GM23338 (cell line): Measurements from ENCODE around the gene EDAR. TPM values are rescaled to one million over a fixed set of nuclear protein-coding genes. Genes with fewer than 3 reads are reported as not detected.

Experiments used
- ATAC-seq: fragments of 200-7000 bp; cut with Tn5 transposase; 3 replicates; pipeline ENCODE4 v1.9.1; 2020
- DNase-seq: peaks from one replicate; pipeline ENCODE4 v3.0.0-alpha.2; 2015; ENCODE audit warnings: low spot score
- H2AFZ ChIP-seq: fragments of 200-600 bp; sonication (generic); 2 replicates; pipeline ENCODE4 v1.8.0; 2016; ENCODE audit warnings: antibody characterized with exemption, mild to moderate bottlenecking, moderate library complexity
- H3F3A ChIP-seq: fragments of 200-600 bp; sonication (generic); replicated peaks from 2 replicates; pipeline ENCODE4 v1.8.0; 2017; ENCODE audit warnings: antibody characterized with exemption, mixed run types, low read depth
- H3K27ac ChIP-seq: fragments of 200-600 bp; sonication (generic); 2 replicates; pipeline ENCODE4 v1.6.1; 2016; ENCODE audit warnings: low read depth
- H3K27me3 ChIP-seq: fragments of 200-600 bp; sonication (generic); 2 replicates; pipeline ENCODE4 v1.8.0; 2016; ENCODE audit warnings: mild to moderate bottlenecking, mixed run types, moderate library complexity; ENCODE audit not compliant: insufficient read depth
- H3K36me3 ChIP-seq: fragments of 200-600 bp; sonication (generic); 2 replicates; pipeline ENCODE4 v1.8.0; 2016; ENCODE audit warnings: mild to moderate bottlenecking; ENCODE audit not compliant: insufficient read depth
- H3K4me1 ChIP-seq: fragments of 200-600 bp; sonication (generic); 2 replicates; pipeline ENCODE4 v1.8.0; 2016; ENCODE audit warnings: mild to moderate bottlenecking, moderate library complexity; ENCODE audit not compliant: insufficient read depth
- H3K4me2 ChIP-seq: fragments of 200-600 bp; sonication (generic); 2 replicates; pipeline ENCODE4 v1.7.1; 2017; ENCODE audit warnings: mixed run types
- H3K4me3 ChIP-seq: fragments of 200-600 bp; sonication (generic); 2 replicates; pipeline ENCODE4 v1.6.1; 2016; ENCODE audit warnings: mixed run types
- H3K79me2 ChIP-seq: fragments of 200-600 bp; sonication (generic); replicated peaks from 2 replicates; pipeline ENCODE4 v1.8.0; 2017; ENCODE audit warnings: mild to moderate bottlenecking; ENCODE audit not compliant: insufficient read depth
- H3K9me2 ChIP-seq: fragments of 200-600 bp; sonication (generic); 2 replicates; pipeline ENCODE4 v1.8.0; 2017; ENCODE audit not compliant: insufficient read depth
- H4K20me1 ChIP-seq: fragments of 200-600 bp; sonication (generic); replicated peaks from 2 replicates; pipeline ENCODE4 v1.8.0; 2017; ENCODE audit warnings: mild to moderate bottlenecking; ENCODE audit not compliant: insufficient read depth
- H3K27ac Mint-ChIP-seq: 2 replicates; pipeline ENCODE4 v1.8.0; 2020; ENCODE audit warnings: inconsistent platforms, mild to moderate bottlenecking, moderate library complexity, mixed read lengths
- H3K27me3 Mint-ChIP-seq: 3 replicates; pipeline ENCODE4 v1.8.0; 2022; ENCODE audit warnings: low read depth, mild to moderate bottlenecking, moderate library complexity, mixed read lengths, inconsistent platforms; ENCODE audit not compliant: insufficient read depth, poor library complexity
- H3K36me3 Mint-ChIP-seq: 3 replicates; pipeline ENCODE4 v1.8.0; 2021; ENCODE audit warnings: low read depth, mild to moderate bottlenecking, inconsistent platforms, moderate library complexity, mixed read lengths
- H3K4me1 Mint-ChIP-seq: 3 replicates; pipeline ENCODE4 v1.8.0; 2020; ENCODE audit warnings: mild to moderate bottlenecking, inconsistent platforms, mixed read lengths
- H3K4me3 Mint-ChIP-seq: 3 replicates; pipeline ENCODE4 v1.8.0; 2021; ENCODE audit warnings: moderate library complexity, mild to moderate bottlenecking, inconsistent platforms, mixed read lengths
- H3K9me3 Mint-ChIP-seq: 3 replicates; pipeline ENCODE4 v1.8.0; 2020; ENCODE audit warnings: moderate library complexity, mild to moderate bottlenecking, inconsistent platforms, mixed read lengths
- CREB1 ChIP-seq: fragments of 250-450 bp; sonication (Bioruptor Pico); IDR thresholded peaks from 2 replicates; pipeline ENCODE4 v1.5.0; 2020; ENCODE audit warnings: low read depth, mild to moderate bottlenecking, moderate library complexity
- EZH2 ChIP-seq: fragments of 200-600 bp; sonication (generic); IDR thresholded peaks from one replicate; pipeline ENCODE4 v1.8.0; 2017; ENCODE audit warnings: antibody characterized with exemption, mild to moderate bottlenecking, low read depth; ENCODE audit not compliant: unreplicated experiment
- EZH2phosphoT487 ChIP-seq: fragments of 200-600 bp; sonication (generic); IDR thresholded peaks from one replicate; pipeline ENCODE4 v1.8.1; 2018; ENCODE audit warnings: antibody characterized with exemption; ENCODE audit not compliant: unreplicated experiment
- JUNB ChIP-seq: IDR thresholded peaks from one replicate; pipeline ENCODE4 v1.6.1; 2016; ENCODE audit warnings: antibody characterized with exemption; ENCODE audit not compliant: unreplicated experiment
- NANOG ChIP-seq: IDR thresholded peaks from 2 replicates; pipeline ENCODE4 v1.6.1; 2016; ENCODE audit warnings: antibody characterized with exemption, borderline replicate concordance
- ZNF114 ChIP-seq: fragments of 250-450 bp; sonication (Bioruptor Pico); IDR thresholded peaks from 2 replicates; pipeline ENCODE4 v1.5.0; 2020; ENCODE audit warnings: mild to moderate bottlenecking, moderate library complexity
- ZNF331 ChIP-seq: fragments of 250-450 bp; sonication (Bioruptor Pico); IDR thresholded peaks from 2 replicates; pipeline ENCODE4 v1.5.0; 2020; ENCODE audit warnings: low read depth, mild to moderate bottlenecking, moderate library complexity
- ZNF462 ChIP-seq: fragments of 250-450 bp; sonication (Bioruptor Pico); IDR thresholded peaks from 2 replicates; pipeline ENCODE4 v1.5.0; 2020; ENCODE audit warnings: mild to moderate bottlenecking, moderate library complexity
- polyA plus RNA-seq: library from polyadenylated mRNA; unstranded; fragments of >200 nt; fragmentation: Nextera tagmentation; extraction: Ambion mirVana; gene quantifications from 2 replicates; pipeline ENCODE4 v1.2.1, GENCODE V29; 2016
- total RNA-seq: library from RNA; depleted of rRNA; stranded (reverse); fragments of >200 nt; shearing (Covaris generic); gene quantifications from 2 replicates; pipeline ENCODE4 v1.2.3, GENCODE V29; 2014
- TF ChIP-seq, protein P1 (sequence below): IDR thresholded peaks from one replicate; pipeline ENCODE4 v1.6.1; 2018; ENCODE audit warnings: antibody characterized with exemption; ENCODE audit not compliant: unreplicated experiment
- TF ChIP-seq, protein P2 (sequence below): IDR thresholded peaks from 2 replicates; pipeline ENCODE4 v1.6.1; 2016; ENCODE audit warnings: antibody characterized with exemption
- TF ChIP-seq, protein P3 (sequence below), 2 experiments: fragments of 200-600 bp in 1 of 2; sonication (generic) in 1 of 2; conservative IDR thresholded peaks; 2 replicates each; pipeline versions ENCODE4 v1.5.1 to v1.6.1; 2016 to 2017; ENCODE audit warnings: antibody characterized with exemption in 2 of 2, low read depth in 2 of 2, mild to moderate bottlenecking in 2 of 2, moderate library complexity in 1 of 2

Gene EDAR
- total and polyA plus RNA-seq, 2 experiments from 2014 or later = not detected

GRCh38 chr2:108937367-108938017, 51.5 kb downstream of the EDAR start:
- Histone ChIP-seq H3K36me3 (no peaks in the 10 kb centered on the region), H3K27ac (no peak overlapping the region), H3K4me2 (no peak overlapping the region), H4K20me1 (no peaks in the 10 kb centered on the region), H3K4me1 (no peaks in the 10 kb centered on the region; the same call in 1 of the 2 replicates), H3K79me2 (no peaks in the 10 kb centered on the region), H3K27me3 (no peaks in the 10 kb centered on the region), H3K9me2 (no peaks in the 10 kb centered on the region), H3K4me3 (no peak overlapping the region), H2AFZ (no peak overlapping the region), H3F3A (no peaks in the 10 kb centered on the region)
- Mint-ChIP-seq H3K36me3 (no peaks in the 10 kb centered on the region), H3K4me3 (no peak overlapping the region), H3K4me1 (peaks cover 33% of the 10 kb centered on the region), H3K9me3 (no peaks in the 10 kb centered on the region), H3K27me3 (peaks cover 9% of the 10 kb centered on the region), H3K27ac (no peak overlapping the region)
- TF ChIP-seq, protein P1, sequence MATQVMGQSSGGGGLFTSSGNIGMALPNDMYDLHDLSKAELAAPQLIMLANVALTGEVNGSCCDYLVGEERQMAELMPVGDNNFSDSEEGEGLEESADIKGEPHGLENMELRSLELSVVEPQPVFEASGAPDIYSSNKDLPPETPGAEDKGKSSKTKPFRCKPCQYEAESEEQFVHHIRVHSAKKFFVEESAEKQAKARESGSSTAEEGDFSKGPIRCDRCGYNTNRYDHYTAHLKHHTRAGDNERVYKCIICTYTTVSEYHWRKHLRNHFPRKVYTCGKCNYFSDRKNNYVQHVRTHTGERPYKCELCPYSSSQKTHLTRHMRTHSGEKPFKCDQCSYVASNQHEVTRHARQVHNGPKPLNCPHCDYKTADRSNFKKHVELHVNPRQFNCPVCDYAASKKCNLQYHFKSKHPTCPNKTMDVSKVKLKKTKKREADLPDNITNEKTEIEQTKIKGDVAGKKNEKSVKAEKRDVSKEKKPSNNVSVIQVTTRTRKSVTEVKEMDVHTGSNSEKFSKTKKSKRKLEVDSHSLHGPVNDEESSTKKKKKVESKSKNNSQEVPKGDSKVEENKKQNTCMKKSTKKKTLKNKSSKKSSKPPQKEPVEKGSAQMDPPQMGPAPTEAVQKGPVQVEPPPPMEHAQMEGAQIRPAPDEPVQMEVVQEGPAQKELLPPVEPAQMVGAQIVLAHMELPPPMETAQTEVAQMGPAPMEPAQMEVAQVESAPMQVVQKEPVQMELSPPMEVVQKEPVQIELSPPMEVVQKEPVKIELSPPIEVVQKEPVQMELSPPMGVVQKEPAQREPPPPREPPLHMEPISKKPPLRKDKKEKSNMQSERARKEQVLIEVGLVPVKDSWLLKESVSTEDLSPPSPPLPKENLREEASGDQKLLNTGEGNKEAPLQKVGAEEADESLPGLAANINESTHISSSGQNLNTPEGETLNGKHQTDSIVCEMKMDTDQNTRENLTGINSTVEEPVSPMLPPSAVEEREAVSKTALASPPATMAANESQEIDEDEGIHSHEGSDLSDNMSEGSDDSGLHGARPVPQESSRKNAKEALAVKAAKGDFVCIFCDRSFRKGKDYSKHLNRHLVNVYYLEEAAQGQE = no peak
- TF ChIP-seq ZNF114 (CRISPR knock-in tag) (no peak), NANOG (no peak), EZH2phosphoT487 (no peak), ZNF462 (no peak), CREB1 (CRISPR knock-in tag) (no peak), JUNB (no peak), EZH2 (no peak), ZNF331 (CRISPR knock-in tag) (no peak)
- TF ChIP-seq, protein P2, sequence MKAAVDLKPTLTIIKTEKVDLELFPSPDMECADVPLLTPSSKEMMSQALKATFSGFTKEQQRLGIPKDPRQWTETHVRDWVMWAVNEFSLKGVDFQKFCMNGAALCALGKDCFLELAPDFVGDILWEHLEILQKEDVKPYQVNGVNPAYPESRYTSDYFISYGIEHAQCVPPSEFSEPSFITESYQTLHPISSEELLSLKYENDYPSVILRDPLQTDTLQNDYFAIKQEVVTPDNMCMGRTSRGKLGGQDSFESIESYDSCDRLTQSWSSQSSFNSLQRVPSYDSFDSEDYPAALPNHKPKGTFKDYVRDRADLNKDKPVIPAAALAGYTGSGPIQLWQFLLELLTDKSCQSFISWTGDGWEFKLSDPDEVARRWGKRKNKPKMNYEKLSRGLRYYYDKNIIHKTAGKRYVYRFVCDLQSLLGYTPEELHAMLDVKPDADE = no peak
- TF ChIP-seq, protein P3, sequence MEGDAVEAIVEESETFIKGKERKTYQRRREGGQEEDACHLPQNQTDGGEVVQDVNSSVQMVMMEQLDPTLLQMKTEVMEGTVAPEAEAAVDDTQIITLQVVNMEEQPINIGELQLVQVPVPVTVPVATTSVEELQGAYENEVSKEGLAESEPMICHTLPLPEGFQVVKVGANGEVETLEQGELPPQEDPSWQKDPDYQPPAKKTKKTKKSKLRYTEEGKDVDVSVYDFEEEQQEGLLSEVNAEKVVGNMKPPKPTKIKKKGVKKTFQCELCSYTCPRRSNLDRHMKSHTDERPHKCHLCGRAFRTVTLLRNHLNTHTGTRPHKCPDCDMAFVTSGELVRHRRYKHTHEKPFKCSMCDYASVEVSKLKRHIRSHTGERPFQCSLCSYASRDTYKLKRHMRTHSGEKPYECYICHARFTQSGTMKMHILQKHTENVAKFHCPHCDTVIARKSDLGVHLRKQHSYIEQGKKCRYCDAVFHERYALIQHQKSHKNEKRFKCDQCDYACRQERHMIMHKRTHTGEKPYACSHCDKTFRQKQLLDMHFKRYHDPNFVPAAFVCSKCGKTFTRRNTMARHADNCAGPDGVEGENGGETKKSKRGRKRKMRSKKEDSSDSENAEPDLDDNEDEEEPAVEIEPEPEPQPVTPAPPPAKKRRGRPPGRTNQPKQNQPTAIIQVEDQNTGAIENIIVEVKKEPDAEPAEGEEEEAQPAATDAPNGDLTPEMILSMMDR (conservative IDR thresholded peaks at IDR 0.05; ENCODE audit: low read depth in 2 of 2) = no peak
- no peak for ATAC-seq
- DNase-seq = no peak
